ENCODE data around the gene CTCF. TPM values are rescaled to one million over a fixed set of nuclear protein-coding genes. Genes with fewer than 3 reads are reported as not detected.

Gene CTCF
- total and polyA plus RNA-seq, 10 of the 15 experiments (the other 5 are each of a cell fraction or from before 2014, with no cell fraction given): 9.1 to 55.0 (median 41.8) TPM

- in situ Hi-C loops (cut with MboI): no loop called here
- peak overlapping the region; percentile 88 for H3K4me3 ChIP-seq
- peak; percentile 41 for FAIRE-seq
Measured at GRCh38 chr16:67665598-67665997, 103.3 kb downstream of the CTCF start.

More at GRCh38 chr16:67665598-67665997, 103.3 kb downstream of the CTCF start:
- ChIA-PET POLR2A (interaction anchor here (1.1 kb wide), 2 partner anchors 103 to 145 kb away, joined by 3 to 5 read pairs; partner anchors contain the start of gene CTCF), CTCF (interaction anchor here (1.8 to 11.9 kb wide), 5 partner anchors 21 to 150 kb away, joined by 5 to 196 read pairs (median 6); partner anchors contain the start of genes CARMIL2 and CTCF), RAD21 (ENCODE audit: unreplicated experiment) (interaction anchor here (1.0 to 2.9 kb wide), 4 partner anchors 20 to 145 kb away, joined by 3 to 22 read pairs (median 6); partner anchors contain the start of gene CARMIL2), SMC1A (ENCODE audit: uncharacterized antibody, unreplicated experiment) (interaction anchor here (0.9 to 1.2 kb wide), 2 partner anchors 119 to 144 kb away, joined by 3 read pairs; no protein-coding TSS in a partner anchor)
- no peak overlapping the region for H3K27ac ChIP-seq (ENCODE audit: control insufficient read depth, insufficient read depth)
- DNase-seq (ENCODE audit: low read depth, low spot score) (no peak), ATAC-seq (no peak)
- H3K4me1 ChIP-seq (ENCODE audit: control insufficient read depth, insufficient read depth, low read length): peaks cover 30% of the 10 kb centered on the region
- peak overlapping the region; percentile 95 for H3K4me2 ChIP-seq (ENCODE audit: control insufficient read depth, insufficient read depth)
- H3K9ac ChIP-seq (ENCODE audit: control insufficient read depth, insufficient read depth, low read length): no peak overlapping the region
- no peaks in the 10 kb centered on the region for H4K20me1 ChIP-seq (ENCODE audit: control insufficient read depth, insufficient read depth)
- no peaks in the 10 kb centered on the region for H3K36me3 ChIP-seq (ENCODE audit: control insufficient read depth in 2 of 2, insufficient read depth in 2 of 2, low read length in 1 of 2)
- H3K27me3 ChIP-seq (replicated peaks in 1 of 2; ENCODE audit: control insufficient read depth in 2 of 2, insufficient read depth in 2 of 2, low read length in 1 of 2): no peaks in the 10 kb centered on the region
- H2AFZ ChIP-seq (ENCODE audit: control insufficient read depth, low read depth, low read length): no peak overlapping the region
- no peak for TF ChIP-seq NR2F1 (conservative IDR thresholded peaks at IDR 0.05)
- TF ChIP-seq NFIC (IDR thresholded peaks at IDR 0.05; ENCODE audit: low read depth, low read length): no peak
- no peak for TF ChIP-seq E2F8 (IDR thresholded peaks at IDR 0.05; ENCODE audit: low read depth, partially characterized antibody)
- TF ChIP-seq ATF3 (IDR thresholded peaks at IDR 0.05; ENCODE audit: borderline replicate concordance, extremely low read depth, low read depth, low read length): no peak
- TF ChIP-seq RFX5 (IDR thresholded peaks at IDR 0.05; ENCODE audit: low read depth, low read length): no peak
- H3K9me3 ChIP-seq (replicated peaks; ENCODE audit: control insufficient read depth, insufficient read depth, low read length): no peaks in the 10 kb centered on the region
- H3K79me2 ChIP-seq (ENCODE audit: control insufficient read depth, insufficient read depth, low read length): no peaks in the 10 kb centered on the region
- intact Hi-C loops (cut with micrococcal nuclease; ENCODE audit: unreplicated experiment): loop anchor here (5.0 kb wide), 1 partner anchor 173 kb away; no protein-coding TSS in a partner anchor
- 62% methylated on average over 5 of the region's 5 CpGs for WGBS (ENCODE audit: insufficient coverage, insufficient replicate concordance, low lambda C conversion rate, missing lambda C conversion rate)
- BruUV-seq (replicated peaks): no TSS peak
